AG04450 (cell line): ENCODE measurements around the gene FAM20C. TPM values are rescaled to one million over a fixed set of nuclear protein-coding genes. Genes with fewer than 3 reads are reported as not detected.

Experiments
- CTCF ChIA-PET: fragments of 300-600, 350-600 bp; formaldehyde crosslinking; extraction: SDS; loops from one replicate; lab custom pipeline; 2022; ENCODE audit warnings: antibody characterized with exemption, inconsistent platforms; lab: Charles Lee
- POLR2A ChIA-PET: fragments of 350-600 bp; formaldehyde crosslinking; extraction: SDS; loops from one replicate; lab custom pipeline; 2021; ENCODE audit warnings: antibody characterized with exemption, inconsistent platforms; lab: Yijun Ruan, JAX
- DNase-seq: peaks from one replicate; pipeline ENCODE4 v3.0.0-alpha.2; 2011; ENCODE audit warnings: low read depth, low spot score
- H3K27ac ChIP-seq: one replicate; pipeline ENCODE4 v1.5.1; 2012; ENCODE audit warnings: low read depth, low read length, control low read depth
- H3K27me3 ChIP-seq: one replicate; pipeline ENCODE4 v1.6.0; 2012; ENCODE audit warnings: low read length; ENCODE audit not compliant: control insufficient read depth, insufficient read depth
- H3K4me3 ChIP-seq: 2 replicates; pipeline ENCODE4 v1.5.1; 2011; ENCODE audit warnings: mild to moderate bottlenecking, low read depth, low read length, control low read depth
- H3K9me3 ChIP-seq: 2 replicates; pipeline ENCODE4 v1.5.1; 2012; ENCODE audit warnings: low read length; ENCODE audit not compliant: control insufficient read depth, insufficient read depth
- polyA plus RNA-seq: library from polyadenylated mRNA; depleted of rRNA; stranded (reverse); fragments of >200 nt; gene quantifications from 2 replicates; pipeline ENCODE4 v1.2.3, GENCODE V29; 2011
- TF ChIP-seq, protein P1 (sequence below): IDR thresholded peaks from 2 replicates; pipeline ENCODE4 v1.5.1; 2011; ENCODE audit warnings: low read depth, low read length, control low read depth, inconsistent platforms

Gene FAM20C
- polyA plus RNA-seq, 1 experiment: 34.5 TPM

DNA sequence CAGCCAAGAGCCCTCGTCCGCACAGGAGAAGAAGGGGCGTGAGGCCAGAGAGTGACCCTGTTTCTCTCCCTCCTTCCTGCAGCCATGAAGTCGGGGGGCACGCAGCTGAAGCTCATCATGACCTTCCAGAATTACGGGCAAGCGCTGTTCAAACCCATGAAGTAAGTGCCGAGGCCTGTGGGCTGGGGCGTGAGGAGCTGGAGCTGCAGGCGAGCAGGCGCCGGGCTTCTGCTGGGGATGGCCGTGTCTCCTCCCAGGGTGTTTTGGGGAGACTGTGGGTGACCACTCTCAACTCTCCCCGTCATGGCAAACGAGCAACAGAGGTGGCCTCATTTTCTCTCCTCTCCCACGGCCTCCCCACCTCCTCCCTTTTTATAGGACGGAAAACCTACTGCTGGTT is 16.4 kb downstream of the FAM20C start:
- DNase-seq: no peak
- POLR2A ChIA-PET: interaction anchor here (2.4 kb wide), 1 partner anchor 17 kb away, joined by 5 read pairs; the partner anchor contains the start of gene FAM20C
- Histone ChIP-seq H3K27me3 (no peaks in the 10 kb centered on the region), H3K4me3 (no peak overlapping the region), H3K9me3 (peaks cover 34% of the 10 kb centered on the region), H3K27ac (no peak overlapping the region)
- TF ChIP-seq, protein P1, sequence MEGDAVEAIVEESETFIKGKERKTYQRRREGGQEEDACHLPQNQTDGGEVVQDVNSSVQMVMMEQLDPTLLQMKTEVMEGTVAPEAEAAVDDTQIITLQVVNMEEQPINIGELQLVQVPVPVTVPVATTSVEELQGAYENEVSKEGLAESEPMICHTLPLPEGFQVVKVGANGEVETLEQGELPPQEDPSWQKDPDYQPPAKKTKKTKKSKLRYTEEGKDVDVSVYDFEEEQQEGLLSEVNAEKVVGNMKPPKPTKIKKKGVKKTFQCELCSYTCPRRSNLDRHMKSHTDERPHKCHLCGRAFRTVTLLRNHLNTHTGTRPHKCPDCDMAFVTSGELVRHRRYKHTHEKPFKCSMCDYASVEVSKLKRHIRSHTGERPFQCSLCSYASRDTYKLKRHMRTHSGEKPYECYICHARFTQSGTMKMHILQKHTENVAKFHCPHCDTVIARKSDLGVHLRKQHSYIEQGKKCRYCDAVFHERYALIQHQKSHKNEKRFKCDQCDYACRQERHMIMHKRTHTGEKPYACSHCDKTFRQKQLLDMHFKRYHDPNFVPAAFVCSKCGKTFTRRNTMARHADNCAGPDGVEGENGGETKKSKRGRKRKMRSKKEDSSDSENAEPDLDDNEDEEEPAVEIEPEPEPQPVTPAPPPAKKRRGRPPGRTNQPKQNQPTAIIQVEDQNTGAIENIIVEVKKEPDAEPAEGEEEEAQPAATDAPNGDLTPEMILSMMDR: no peak
- CTCF ChIA-PET: no interaction called here

DNA sequence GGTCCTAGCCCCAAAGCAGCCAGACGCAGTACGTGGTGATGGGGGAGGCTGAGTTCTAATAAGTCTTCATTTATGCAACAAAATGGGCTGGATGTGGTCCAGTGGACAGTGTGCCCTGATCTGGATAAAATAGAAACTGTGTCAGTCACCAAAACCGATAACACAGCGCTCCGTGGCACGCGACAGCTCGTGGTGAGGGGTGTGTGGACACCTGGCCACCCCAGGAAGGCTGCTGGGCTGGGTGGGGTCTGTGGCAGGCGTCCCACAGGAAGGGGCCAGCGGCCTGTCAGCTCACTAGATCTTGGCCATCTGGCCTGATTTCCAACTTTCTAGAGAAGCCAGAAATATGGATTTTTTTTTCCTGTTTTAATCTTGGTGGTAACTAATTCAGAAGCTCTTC is 17.0 kb downstream of the FAM20C start:
- CTCF ChIA-PET: no interaction called here
- no peak for DNase-seq
- Histone ChIP-seq H3K27me3 (no peaks in the 10 kb centered on the region), H3K9me3 (peaks cover 34% of the 10 kb centered on the region), H3K27ac (no peak overlapping the region), H3K4me3 (no peak overlapping the region)
- TF ChIP-seq, protein P1: no peak
- POLR2A ChIA-PET: no interaction called here

DNA sequence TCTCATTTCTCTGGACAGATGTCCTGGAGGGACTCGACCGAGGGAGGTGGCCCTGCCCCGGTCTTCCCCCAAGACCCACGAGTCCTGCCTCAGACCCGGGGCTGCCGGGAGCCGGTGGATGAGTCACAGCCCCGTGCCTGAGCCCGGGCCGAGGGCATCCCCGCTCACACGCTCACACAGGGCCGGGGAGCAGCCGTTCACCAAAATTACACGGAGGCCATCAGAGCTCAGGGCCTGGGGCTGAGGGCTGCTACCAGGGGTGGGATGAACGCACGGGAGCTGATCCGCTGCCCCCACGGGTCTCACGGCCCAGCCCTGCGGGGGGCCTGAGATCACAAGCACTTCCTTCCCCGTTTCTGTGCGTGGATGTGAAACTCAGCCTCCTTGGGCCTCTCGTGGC is 17.5 kb downstream of the FAM20C start:
- TF ChIP-seq, protein P1: no peak
- Histone ChIP-seq H3K27ac (no peak overlapping the region), H3K27me3 (no peaks in the 10 kb centered on the region), H3K9me3 (peaks cover 29% of the 10 kb centered on the region), H3K4me3 (no peak overlapping the region)
- DNase-seq: no peak
- POLR2A ChIA-PET: no interaction called here
- CTCF ChIA-PET: no interaction called here

DNA sequence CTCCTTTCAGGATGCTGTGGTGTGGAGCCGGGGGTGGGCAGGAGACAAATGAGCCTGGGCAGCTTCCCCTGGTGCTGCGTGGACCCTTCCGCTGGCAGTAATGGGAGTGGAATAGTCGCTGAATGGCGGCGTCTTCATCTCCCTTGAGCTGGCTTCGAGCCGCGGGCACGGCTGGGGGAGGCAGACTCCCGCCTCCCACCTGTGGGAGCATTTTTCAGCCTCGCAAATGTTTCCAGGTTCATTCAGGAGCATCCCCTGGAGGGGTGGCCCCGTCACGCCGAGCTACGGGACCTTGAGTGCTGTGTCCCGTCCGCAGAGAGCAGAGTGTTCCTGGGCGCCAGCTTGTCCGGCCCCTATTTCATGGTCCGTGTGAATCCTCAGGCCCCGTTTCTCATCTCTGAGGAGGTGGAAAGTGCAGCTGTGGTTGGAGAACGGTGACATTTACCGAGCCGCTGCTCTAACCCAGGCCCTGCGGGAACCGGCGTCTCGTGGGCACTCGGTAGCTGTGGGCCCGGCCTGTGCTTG is 18.1 kb downstream of the FAM20C start:
- TF ChIP-seq, protein P1: no peak
- H3K27me3 ChIP-seq: no peaks in the 10 kb centered on the region
- POLR2A ChIA-PET: no interaction called here
- H3K27ac ChIP-seq: no peak overlapping the region
- CTCF ChIA-PET: no interaction called here
- peaks cover 25% of the 10 kb centered on the region for H3K9me3 ChIP-seq
- H3K4me3 ChIP-seq: no peak overlapping the region
- no peak for DNase-seq

DNA sequence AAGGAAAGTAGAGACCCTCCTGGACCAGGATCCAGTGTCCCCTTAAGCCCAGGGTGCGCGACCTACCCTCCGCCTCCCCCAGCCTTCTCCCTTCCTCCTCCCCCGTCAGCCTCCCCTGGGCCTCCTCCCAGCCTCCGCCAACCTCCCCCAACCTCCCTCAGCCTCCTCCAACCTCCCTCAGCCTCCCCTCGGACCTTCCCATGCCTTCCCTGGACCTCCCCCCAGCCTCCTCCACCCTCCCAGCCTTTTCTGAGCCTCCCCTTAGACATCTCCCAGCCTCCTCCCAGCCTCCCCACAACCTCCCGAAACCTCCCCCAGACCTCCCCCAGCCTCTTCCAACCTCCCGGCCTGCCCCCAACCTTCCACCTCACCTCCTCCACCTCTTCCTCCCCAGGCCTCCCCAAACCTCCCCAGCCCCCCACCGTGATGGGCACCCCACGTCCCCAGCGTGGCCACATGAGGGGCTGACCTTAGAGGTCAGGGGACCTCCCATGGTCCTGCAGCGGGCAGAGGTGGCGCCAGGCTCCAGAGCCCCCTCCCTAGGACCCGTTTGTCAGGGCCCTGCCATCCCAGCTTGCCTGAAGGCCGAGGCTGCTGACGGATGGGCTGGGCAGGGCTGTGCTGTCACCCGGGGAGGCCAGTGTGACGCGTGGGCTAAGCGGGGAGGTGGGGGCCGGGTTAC is 18.8 kb downstream of the FAM20C start:
- TF ChIP-seq, protein P1: no peak
- H3K9me3 ChIP-seq: peaks cover 24% of the 10 kb centered on the region
- no peak overlapping the region for H3K27ac ChIP-seq
- H3K27me3 ChIP-seq: no peaks in the 10 kb centered on the region
- POLR2A ChIA-PET: no interaction called here
- no peak for DNase-seq
- CTCF ChIA-PET: no interaction called here
- no peak overlapping the region for H3K4me3 ChIP-seq
